Smooth muscle cell (in vitro differentiated cells): Measurements from ENCODE around the gene TAF9B. TPM values are rescaled to one million over a fixed set of nuclear protein-coding genes. Genes with fewer than 3 reads are reported as not detected.
A peak's percentile ranks its signal among the peaks of the same experiment; 100 is the strongest.

Experiments used
- DNase-seq: peaks from one replicate; lab custom pipeline; 2025; ENCODE audit not compliant: unreplicated experiment; lab: John Stamatoyannopoulos, UW
- H2AFZ ChIP-seq: fragments of 200-600 bp; sonication (generic); 2 replicates; pipeline ENCODE4 v1.6.0; 2016; ENCODE audit warnings: antibody characterized with exemption, low read depth, mild to moderate bottlenecking
- H3F3A ChIP-seq: fragments of 200-600 bp; sonication (generic); 2 replicates; pipeline ENCODE4 v1.6.0; 2017; ENCODE audit warnings: antibody characterized with exemption, low read depth
- H3K27ac ChIP-seq: fragments of 200-600 bp; sonication (generic); 2 replicates; pipeline ENCODE4 v1.5.1; 2016; ENCODE audit warnings: low read depth, mild to moderate bottlenecking
- H3K27me3 ChIP-seq: fragments of 200-600 bp; sonication (generic); 2 replicates; pipeline ENCODE4 v1.6.1; 2016; ENCODE audit warnings: low read depth, mild to moderate bottlenecking
- H3K36me3 ChIP-seq: fragments of 200-600 bp; sonication (generic); 2 replicates; pipeline ENCODE4 v1.5.1; 2016; ENCODE audit warnings: low read depth
- H3K4me1 ChIP-seq: fragments of 200-600 bp; sonication (generic); 2 replicates; pipeline ENCODE4 v1.5.1; 2016; ENCODE audit warnings: low read depth
- H3K4me2 ChIP-seq: fragments of 200-600 bp; sonication (generic); 2 replicates; pipeline ENCODE4 v1.6.0; 2016; ENCODE audit warnings: mild to moderate bottlenecking
- H3K4me3 ChIP-seq: fragments of 200-600 bp; sonication (generic); 2 replicates; pipeline ENCODE4 v1.5.1; 2016; ENCODE audit warnings: mild to moderate bottlenecking
- H3K79me2 ChIP-seq: fragments of 200-600 bp; sonication (generic); 2 replicates; pipeline ENCODE4 v1.6.0; 2016; ENCODE audit warnings: low read depth, mild to moderate bottlenecking
- H3K9ac ChIP-seq: fragments of 200-600 bp; sonication (generic); 2 replicates; pipeline ENCODE4 v1.6.0; 2016; ENCODE audit warnings: low read depth
- H3K9me3 ChIP-seq: fragments of 200-600 bp; sonication (generic); replicated peaks from 2 replicates; pipeline ENCODE4 v1.5.1; 2016; ENCODE audit warnings: low read depth
- H4K20me1 ChIP-seq: fragments of 200-600 bp; sonication (generic); 2 replicates; pipeline ENCODE4 v1.6.0; 2016; ENCODE audit warnings: low read depth
- CTCF ChIP-seq: fragments of 200-600 bp; sonication (generic); IDR thresholded peaks from 2 replicates; pipeline ENCODE4 v1.5.1; 2017; ENCODE audit warnings: borderline replicate concordance, mild to moderate bottlenecking, antibody characterized with exemption; ENCODE audit not compliant: insufficient read depth, poor library complexity, severe bottlenecking
- WGBS: methylation state at CpG from one replicate; pipeline ENCODE4 v1.1.7; 2016; ENCODE audit warnings: low lambda C conversion rate; 5-methylcytosine and 5-hydroxymethylcytosine counted together
- polyA plus RNA-seq: library from polyadenylated mRNA; unstranded; fragments of >200 nt; fragmentation: Nextera tagmentation; extraction: Ambion mirVana; gene quantifications from 2 replicates; pipeline ENCODE4 v1.2.1, GENCODE V29; 2016
- total RNA-seq: library from RNA; depleted of rRNA; stranded (reverse); fragments of >200 nt; gene quantifications from 2 replicates; pipeline ENCODE4 v1.2.3, GENCODE V29; 2014

The TAF9B gene
- total and polyA plus RNA-seq, 2 experiments from 2014 or later, result 15.9 to 28.8 TPM

- Histone ChIP-seq H4K20me1 (peaks cover 100% of the 10 kb centered on the region), H3K27me3 (no peaks in the 10 kb centered on the region), H3K4me1 (no peaks in the 10 kb centered on the region), H3K36me3 (peaks cover 6% of the 10 kb centered on the region), H3K9ac (no peak overlapping the region), H3K27ac (no peak overlapping the region), H3K79me2 (peaks cover 62% of the 10 kb centered on the region), H3K4me3 (no peak overlapping the region), H2AFZ (no peak overlapping the region), H3K9me3 (no peaks in the 10 kb centered on the region), H3K4me2 (no peak overlapping the region), H3F3A (no peaks in the 10 kb centered on the region)
- no peak for TF ChIP-seq CTCF
- DNase-seq, result no peak
Measured at GRCh38 chrX:78116365-78116764, 23.1 kb downstream of the TAF9B start.

- Histone ChIP-seq H4K20me1 (peaks cover 100% of the 10 kb centered on the region), H2AFZ (no peak overlapping the region), H3F3A (no peaks in the 10 kb centered on the region), H3K4me2 (no peak overlapping the region), H3K27ac (no peak overlapping the region), H3K9me3 (no peaks in the 10 kb centered on the region), H3K27me3 (no peaks in the 10 kb centered on the region), H3K4me1 (no peaks in the 10 kb centered on the region), H3K79me2 (peaks cover 93% of the 10 kb centered on the region), H3K4me3 (no peak overlapping the region), H3K9ac (no peak overlapping the region), H3K36me3 (peaks cover 6% of the 10 kb centered on the region)
- 80% methylated on average over 10 of the region's 10 CpGs for WGBS
- TF ChIP-seq CTCF, result no peak
- DNase-seq, result no peak
Measured at GRCh38 chrX:78111140-78111931, 28.1 kb downstream of the TAF9B start.

- no peaks in the 10 kb centered on the region for H3K27me3 ChIP-seq
Measured at GRCh38 chrX:78109458-78109857, 30.0 kb downstream of the TAF9B start.

More at GRCh38 chrX:78109458-78109857, 30.0 kb downstream of the TAF9B start:
- Histone ChIP-seq H3F3A (no peaks in the 10 kb centered on the region), H3K79me2 (peaks cover 99% of the 10 kb centered on the region), H3K4me2 (peak overlapping the region; percentile 91), H4K20me1 (peaks cover 97% of the 10 kb centered on the region), H3K4me1 (no peaks in the 10 kb centered on the region), H3K36me3 (peaks cover 5% of the 10 kb centered on the region), H3K9me3 (no peaks in the 10 kb centered on the region), H3K9ac (no peak overlapping the region), H3K4me3 (peak overlapping the region; percentile 90), H2AFZ (no peak overlapping the region), H3K27ac (peak overlapping the region; percentile 30)
- TF ChIP-seq CTCF, result no peak
- no peak for DNase-seq
- 38% methylated on average over 2 of the region's 2 CpGs for WGBS
